ENCODE measurements around the gene DBN1. TPM values are rescaled to one million over a fixed set of nuclear protein-coding genes. Genes with fewer than 3 reads are reported as not detected.

Gene DBN1
- polyA plus RNA-seq, 1 of the 3 experiments (the other 2 are of a cell fraction): 244 TPM

DNA sequence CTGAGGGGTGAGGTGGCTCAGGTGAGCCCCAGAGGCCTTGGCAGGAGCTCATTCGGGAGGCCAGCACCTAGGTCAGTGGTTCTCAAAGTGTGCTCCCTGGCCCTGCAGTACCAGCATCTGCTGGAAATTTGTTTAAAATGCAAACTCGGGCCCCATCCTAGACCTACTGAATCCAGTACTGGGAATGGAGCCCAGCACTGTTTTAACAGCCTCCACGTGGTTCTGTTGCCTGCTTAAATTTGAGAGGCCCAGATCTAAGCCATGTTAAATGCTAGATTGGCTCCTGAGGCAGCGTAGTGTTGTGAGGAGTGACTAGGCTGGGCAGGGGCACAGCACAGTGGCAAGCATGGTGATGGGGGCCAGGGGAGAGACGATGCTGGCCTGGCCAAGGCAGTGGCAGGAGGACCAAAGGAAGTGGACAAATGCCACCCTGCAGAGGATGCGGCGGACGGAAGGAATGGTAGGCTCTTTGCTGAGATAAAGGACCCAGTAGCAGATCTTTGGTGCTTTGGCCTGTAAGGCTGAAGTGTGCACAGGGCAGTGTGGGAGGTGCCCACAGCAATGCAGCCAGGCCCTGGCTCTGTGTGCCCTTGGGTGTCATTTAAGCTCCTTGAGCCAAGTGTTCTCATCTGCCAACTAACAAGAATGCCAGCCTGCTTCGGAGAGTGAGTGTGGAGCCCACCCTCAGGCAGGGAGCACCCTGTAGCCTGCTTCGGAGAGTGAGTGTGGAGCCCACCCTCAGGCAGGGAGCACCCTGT, 22.6 kb downstream of the DBN1 start (continued):
- TF ChIP-seq TCF12 (IDR thresholded peaks at IDR 0.05): no peak

DNA sequence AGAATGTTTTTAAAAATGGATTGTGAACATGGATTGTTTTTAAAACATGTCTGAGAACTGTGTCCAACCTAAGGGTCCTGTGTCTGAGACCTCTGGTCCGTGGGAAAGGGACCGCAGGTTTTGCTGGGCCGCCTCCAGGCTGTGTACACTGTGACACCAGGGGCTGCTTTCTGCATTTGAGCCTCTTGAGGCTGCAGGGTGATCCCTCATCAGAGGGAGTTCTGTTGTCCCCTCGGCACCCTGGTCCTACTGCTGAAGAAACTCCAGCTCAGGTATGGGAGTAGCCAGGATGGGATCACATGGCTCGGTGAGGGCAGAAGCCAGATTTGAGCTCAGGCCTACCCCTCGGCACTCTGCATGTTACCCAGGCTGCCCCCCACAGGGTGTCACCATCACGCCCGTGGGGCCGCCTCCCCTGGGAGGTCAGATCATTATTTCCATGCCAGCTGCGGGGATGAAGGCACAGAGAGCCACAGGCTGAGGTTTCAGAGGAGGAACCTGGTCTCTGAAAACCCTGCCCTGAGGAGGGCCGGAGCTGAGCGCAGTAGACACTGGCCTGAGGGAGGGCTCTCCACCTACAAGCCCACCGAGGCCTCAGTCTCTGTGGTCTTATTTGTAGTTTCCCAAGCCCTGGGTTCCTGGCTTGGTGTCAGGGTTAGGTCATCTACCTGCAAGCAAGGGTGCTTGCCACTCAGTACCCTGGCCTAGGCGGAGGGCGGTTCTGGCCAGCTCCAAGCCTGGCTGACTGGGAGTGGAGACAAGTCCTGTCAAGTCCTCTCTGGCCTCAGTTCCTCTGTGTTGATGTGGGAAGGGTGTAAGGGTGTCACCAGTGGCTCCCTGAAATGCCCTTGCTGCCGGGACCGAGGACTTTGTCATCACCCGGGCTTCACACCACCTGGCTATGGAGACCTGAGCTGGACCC, 24.0 kb downstream of the DBN1 start:
- Histone ChIP-seq H3K4me3 (ENCODE audit: low read depth in 2 of 2, low read length in 1 of 2) (no peak overlapping the region), H3F3A (replicated peaks; ENCODE audit: insufficient read depth) (peaks cover 26% of the 10 kb centered on the region), H3K36me3 (replicated peaks in 1 of 2; ENCODE audit: control insufficient read depth in 1 of 2, insufficient read depth in 2 of 2, low read length in 1 of 2) (peaks cover 2 to 3% of the 10 kb centered on the region in 2 experiments), H3K4me2 (peak overlapping the region; percentile 86; the same call in 1 of the 2 replicates), H3K9me3 (no peaks in the 10 kb centered on the region), H2AFZ (ENCODE audit: low read depth) (no peak overlapping the region), H3K27me3 (ENCODE audit: insufficient read depth) (no peaks in the 10 kb centered on the region), H3K4me1 (ENCODE audit: control insufficient read depth in 1 of 2, insufficient read depth in 2 of 2, low read depth in 1 of 2, low read length in 1 of 2) (peaks cover 30 to 69% of the 10 kb centered on the region in 2 experiments), H3K9ac (peak overlapping the region; percentile 45; the same call in 1 of the 2 replicates), H3K27ac (ENCODE audit: low read depth in 2 of 2, low read length in 1 of 2) (peak overlapping the region; percentile 16 to 96; a peak in 3 of 4 replicates), H4K20me1 (ENCODE audit: insufficient read depth) (peaks cover 14% of the 10 kb centered on the region), H3K9me2 (no peaks in the 10 kb centered on the region), H3K79me2 (ENCODE audit: insufficient read depth) (peaks cover 20% of the 10 kb centered on the region; the same call in 1 of the 2 replicates)
- no peak for TF ChIP-seq POLR2AphosphoS5 (IDR thresholded peaks at IDR 0.05; ENCODE audit: low read depth, low read length)
- no peak for TF ChIP-seq TEAD4 (IDR thresholded peaks at IDR 0.05; ENCODE audit: borderline replicate concordance, insufficient read depth)
- no peak for TF ChIP-seq EP300 (IDR thresholded peaks at IDR 0.05; ENCODE audit: borderline replicate concordance in 1 of 2, low read depth in 1 of 2, low read length in 1 of 2)
- TF ChIP-seq EZH2phosphoT487 (IDR thresholded peaks at IDR 0.05; ENCODE audit: borderline replicate concordance, low read depth): no peak
- TF ChIP-seq RXRA (IDR thresholded peaks at IDR 0.05; ENCODE audit: borderline replicate concordance, low read depth): no peak
- no peak for TF ChIP-seq RCOR1 (IDR thresholded peaks at IDR 0.05; ENCODE audit: low read length)
- no peak for TF ChIP-seq NRF1 (IDR thresholded peaks at IDR 0.05; ENCODE audit: low read depth, low read length)
- TF ChIP-seq, protein P1, sequence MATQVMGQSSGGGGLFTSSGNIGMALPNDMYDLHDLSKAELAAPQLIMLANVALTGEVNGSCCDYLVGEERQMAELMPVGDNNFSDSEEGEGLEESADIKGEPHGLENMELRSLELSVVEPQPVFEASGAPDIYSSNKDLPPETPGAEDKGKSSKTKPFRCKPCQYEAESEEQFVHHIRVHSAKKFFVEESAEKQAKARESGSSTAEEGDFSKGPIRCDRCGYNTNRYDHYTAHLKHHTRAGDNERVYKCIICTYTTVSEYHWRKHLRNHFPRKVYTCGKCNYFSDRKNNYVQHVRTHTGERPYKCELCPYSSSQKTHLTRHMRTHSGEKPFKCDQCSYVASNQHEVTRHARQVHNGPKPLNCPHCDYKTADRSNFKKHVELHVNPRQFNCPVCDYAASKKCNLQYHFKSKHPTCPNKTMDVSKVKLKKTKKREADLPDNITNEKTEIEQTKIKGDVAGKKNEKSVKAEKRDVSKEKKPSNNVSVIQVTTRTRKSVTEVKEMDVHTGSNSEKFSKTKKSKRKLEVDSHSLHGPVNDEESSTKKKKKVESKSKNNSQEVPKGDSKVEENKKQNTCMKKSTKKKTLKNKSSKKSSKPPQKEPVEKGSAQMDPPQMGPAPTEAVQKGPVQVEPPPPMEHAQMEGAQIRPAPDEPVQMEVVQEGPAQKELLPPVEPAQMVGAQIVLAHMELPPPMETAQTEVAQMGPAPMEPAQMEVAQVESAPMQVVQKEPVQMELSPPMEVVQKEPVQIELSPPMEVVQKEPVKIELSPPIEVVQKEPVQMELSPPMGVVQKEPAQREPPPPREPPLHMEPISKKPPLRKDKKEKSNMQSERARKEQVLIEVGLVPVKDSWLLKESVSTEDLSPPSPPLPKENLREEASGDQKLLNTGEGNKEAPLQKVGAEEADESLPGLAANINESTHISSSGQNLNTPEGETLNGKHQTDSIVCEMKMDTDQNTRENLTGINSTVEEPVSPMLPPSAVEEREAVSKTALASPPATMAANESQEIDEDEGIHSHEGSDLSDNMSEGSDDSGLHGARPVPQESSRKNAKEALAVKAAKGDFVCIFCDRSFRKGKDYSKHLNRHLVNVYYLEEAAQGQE (IDR thresholded peaks at IDR 0.05; ENCODE audit: low read depth, low read length): no peak
- no peak for TF ChIP-seq RAD21 (IDR thresholded peaks at IDR 0.05; ENCODE audit: low read length)
- no peak for TF ChIP-seq MEF2A (IDR thresholded peaks at IDR 0.05; ENCODE audit: borderline replicate concordance, low read depth)
- TF ChIP-seq MXI1 (IDR thresholded peaks at IDR 0.05; ENCODE audit: low read depth, low read length): no peak
- TF ChIP-seq JUND (IDR thresholded peaks at IDR 0.05): no peak
- TF ChIP-seq, protein P2, sequence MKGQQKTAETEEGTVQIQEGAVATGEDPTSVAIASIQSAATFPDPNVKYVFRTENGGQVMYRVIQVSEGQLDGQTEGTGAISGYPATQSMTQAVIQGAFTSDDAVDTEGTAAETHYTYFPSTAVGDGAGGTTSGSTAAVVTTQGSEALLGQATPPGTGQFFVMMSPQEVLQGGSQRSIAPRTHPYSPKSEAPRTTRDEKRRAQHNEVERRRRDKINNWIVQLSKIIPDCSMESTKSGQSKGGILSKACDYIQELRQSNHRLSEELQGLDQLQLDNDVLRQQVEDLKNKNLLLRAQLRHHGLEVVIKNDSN (IDR thresholded peaks at IDR 0.05; ENCODE audit: borderline replicate concordance, low read depth): no peak
- TF ChIP-seq TCF12 (IDR thresholded peaks at IDR 0.05): no peak
- TF ChIP-seq, protein P3, sequence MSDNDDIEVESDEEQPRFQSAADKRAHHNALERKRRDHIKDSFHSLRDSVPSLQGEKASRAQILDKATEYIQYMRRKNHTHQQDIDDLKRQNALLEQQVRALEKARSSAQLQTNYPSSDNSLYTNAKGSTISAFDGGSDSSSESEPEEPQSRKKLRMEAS (IDR thresholded peaks at IDR 0.05; ENCODE audit: low read depth): no peak
- TF ChIP-seq, protein P4, sequence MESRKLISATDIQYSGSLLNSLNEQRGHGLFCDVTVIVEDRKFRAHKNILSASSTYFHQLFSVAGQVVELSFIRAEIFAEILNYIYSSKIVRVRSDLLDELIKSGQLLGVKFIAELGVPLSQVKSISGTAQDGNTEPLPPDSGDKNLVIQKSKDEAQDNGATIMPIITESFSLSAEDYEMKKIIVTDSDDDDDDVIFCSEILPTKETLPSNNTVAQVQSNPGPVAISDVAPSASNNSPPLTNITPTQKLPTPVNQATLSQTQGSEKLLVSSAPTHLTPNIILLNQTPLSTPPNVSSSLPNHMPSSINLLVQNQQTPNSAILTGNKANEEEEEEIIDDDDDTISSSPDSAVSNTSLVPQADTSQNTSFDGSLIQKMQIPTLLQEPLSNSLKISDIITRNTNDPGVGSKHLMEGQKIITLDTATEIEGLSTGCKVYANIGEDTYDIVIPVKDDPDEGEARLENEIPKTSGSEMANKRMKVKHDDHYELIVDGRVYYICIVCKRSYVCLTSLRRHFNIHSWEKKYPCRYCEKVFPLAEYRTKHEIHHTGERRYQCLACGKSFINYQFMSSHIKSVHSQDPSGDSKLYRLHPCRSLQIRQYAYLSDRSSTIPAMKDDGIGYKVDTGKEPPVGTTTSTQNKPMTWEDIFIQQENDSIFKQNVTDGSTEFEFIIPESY (IDR thresholded peaks at IDR 0.05; ENCODE audit: borderline replicate concordance, low read depth): no peak
- no peak for TF ChIP-seq CHD2 (IDR thresholded peaks at IDR 0.05; ENCODE audit: low read length, partially characterized antibody)
- TF ChIP-seq FOSL2 (IDR thresholded peaks at IDR 0.05; ENCODE audit: borderline replicate concordance, low read depth): no peak
- TF ChIP-seq NFIC (IDR thresholded peaks at IDR 0.05; ENCODE audit: borderline replicate concordance): no peak
- 98% methylated on average over 10 of the region's 18 CpGs for WGBS (ENCODE audit: low lambda C conversion rate)
- no peak for DNase-seq
- POLR2A ChIA-PET: interaction anchor here (0.6 to 1.1 kb wide), 3 partner anchors 22 to 46 kb away, joined by 3 read pairs; no protein-coding TSS in a partner anchor
- CTCF ChIA-PET: interaction anchor here (0.6 to 15.5 kb wide), 11 partner anchors 9 to 336 kb away, joined by 3 to 318 read pairs (median 4); partner anchors contain the start of genes PDLIM7 and PFN3

Measured in SK-N-SH (cell line).